ENCODE data around the gene KIAA0930.

The KIAA0930 gene

GRCh38 chr22:45169591-45170466, 70.9 kb downstream of the KIAA0930 start:
- H3K4me3 ChIP-seq (ENCODE audit: low read depth, low read length), result no peak overlapping the region
- TF ChIP-seq, protein P1, sequence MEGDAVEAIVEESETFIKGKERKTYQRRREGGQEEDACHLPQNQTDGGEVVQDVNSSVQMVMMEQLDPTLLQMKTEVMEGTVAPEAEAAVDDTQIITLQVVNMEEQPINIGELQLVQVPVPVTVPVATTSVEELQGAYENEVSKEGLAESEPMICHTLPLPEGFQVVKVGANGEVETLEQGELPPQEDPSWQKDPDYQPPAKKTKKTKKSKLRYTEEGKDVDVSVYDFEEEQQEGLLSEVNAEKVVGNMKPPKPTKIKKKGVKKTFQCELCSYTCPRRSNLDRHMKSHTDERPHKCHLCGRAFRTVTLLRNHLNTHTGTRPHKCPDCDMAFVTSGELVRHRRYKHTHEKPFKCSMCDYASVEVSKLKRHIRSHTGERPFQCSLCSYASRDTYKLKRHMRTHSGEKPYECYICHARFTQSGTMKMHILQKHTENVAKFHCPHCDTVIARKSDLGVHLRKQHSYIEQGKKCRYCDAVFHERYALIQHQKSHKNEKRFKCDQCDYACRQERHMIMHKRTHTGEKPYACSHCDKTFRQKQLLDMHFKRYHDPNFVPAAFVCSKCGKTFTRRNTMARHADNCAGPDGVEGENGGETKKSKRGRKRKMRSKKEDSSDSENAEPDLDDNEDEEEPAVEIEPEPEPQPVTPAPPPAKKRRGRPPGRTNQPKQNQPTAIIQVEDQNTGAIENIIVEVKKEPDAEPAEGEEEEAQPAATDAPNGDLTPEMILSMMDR (conservative IDR thresholded peaks at IDR 0.05; ENCODE audit: low read depth, low read length), result no peak
- no peak for DNase-seq (ENCODE audit: low read depth)

DNA sequence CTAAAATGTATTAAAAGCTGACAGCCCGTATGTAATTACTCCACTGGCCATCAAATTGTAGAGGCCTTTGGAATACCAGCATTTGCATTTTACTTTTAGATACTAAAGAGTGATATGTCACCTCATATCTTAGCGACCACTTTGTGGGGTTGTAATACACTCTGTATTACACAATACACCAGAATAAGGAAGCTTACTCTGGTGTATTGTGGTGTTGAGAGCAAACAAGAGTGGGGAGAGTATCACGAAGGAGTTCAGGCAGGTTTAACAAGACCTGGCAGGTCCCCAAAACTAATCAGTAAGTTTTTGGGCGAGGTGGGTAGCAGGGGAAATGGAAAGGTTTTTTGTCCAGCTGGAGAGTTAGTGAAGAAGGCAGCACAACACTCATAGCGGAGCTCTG, 73.8 kb downstream of the KIAA0930 start:
- no peak overlapping the region for H3K4me3 ChIP-seq (ENCODE audit: low read depth, low read length)
- no peak for DNase-seq (ENCODE audit: low read depth)
- TF ChIP-seq, protein P1 (conservative IDR thresholded peaks at IDR 0.05; ENCODE audit: low read depth, low read length), result no peak

- TF ChIP-seq, protein P1 (conservative IDR thresholded peaks at IDR 0.05; ENCODE audit: low read depth, low read length), result no peak
- DNase-seq (ENCODE audit: low read depth), result peak; percentile 39
- peak overlapping the region; percentile 87 for H3K4me3 ChIP-seq (ENCODE audit: low read depth, low read length)
Observed at GRCh38 chr22:45164270-45165088, 76.2 kb downstream of the KIAA0930 start.

DNA sequence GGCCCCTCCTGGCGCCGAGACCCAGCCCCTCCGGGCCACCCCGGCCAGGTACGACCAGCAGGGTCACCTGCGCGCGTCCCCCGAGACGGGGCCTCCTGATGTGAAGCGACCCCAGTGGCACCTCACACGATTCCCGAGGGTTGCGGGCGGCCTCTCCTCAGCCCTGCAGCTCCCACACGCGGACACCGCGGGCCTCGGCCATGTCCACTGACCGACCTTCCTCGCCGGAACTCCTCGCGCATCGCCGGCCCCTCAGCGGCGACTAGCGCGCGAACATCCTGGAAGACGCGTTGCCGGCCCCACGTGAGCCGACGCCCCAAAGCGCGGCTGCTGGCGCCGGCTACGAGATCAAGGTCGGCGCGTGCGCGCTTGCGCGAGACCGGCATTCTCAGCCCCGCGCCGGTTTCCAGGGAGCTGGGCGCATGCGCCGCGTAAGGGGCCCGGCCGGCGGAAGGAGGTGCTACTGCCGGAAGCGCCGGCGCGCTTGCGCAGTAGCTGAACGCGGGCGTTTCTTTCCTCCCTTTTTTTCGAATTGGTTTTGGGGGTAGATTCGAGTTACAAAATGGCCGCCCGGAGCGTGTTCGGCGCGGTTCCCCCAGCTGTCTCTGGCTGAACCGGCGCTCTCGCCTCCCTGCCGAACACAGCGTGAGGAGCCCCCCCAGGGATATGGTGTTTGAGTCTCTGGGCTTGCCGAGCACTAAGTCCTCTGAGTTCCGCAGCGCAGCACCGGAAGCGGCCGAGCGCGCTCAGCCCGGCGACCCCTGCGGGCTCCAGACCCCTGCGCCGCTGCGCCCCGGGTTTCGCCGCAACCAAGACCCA, 77.0 kb downstream of the KIAA0930 start, which contains the start of gene NUP50:
TSS of gene NUP50 (plus strand) at position 475 of the 819 bp plus-strand sequence. CDS start 4,253 bp downstream, outside the sequence.
- H3K4me3 ChIP-seq (ENCODE audit: low read depth, low read length), result peak within 1 kb of the TSS; percentile 87
- TF ChIP-seq, protein P1 (conservative IDR thresholded peaks at IDR 0.05; ENCODE audit: low read depth, low read length), result no peak
- peak; percentile 99 for DNase-seq (ENCODE audit: low read depth)

GRCh38 chr22:45163099-45163450, 77.6 kb downstream of the KIAA0930 start:
- peak; percentile 56 for DNase-seq (ENCODE audit: low read depth)
- H3K4me3 ChIP-seq (ENCODE audit: low read depth, low read length), result peak overlapping the region; percentile 87
- TF ChIP-seq, protein P1 (conservative IDR thresholded peaks at IDR 0.05; ENCODE audit: low read depth, low read length), result no peak

DNA sequence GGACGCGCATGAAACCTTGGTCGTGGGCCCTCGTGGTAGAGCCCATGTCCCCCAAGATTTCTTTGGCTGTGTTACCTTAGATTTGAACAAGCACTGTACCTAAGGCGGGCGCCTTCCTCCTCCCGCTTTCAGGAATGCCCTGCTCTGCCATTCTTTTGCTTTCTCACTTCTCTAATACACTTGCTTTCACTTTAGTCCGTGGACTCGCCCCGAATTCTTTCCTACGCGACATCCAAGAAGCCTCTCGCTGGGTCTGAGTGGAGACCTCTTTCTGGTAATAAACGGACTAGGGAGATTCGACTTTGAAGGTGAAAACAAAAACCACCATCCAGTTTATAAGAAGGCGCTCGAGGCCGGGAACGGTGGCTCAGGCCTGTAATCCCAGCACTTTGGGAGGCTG, 78.2 kb downstream of the KIAA0930 start:
- DNase-seq (ENCODE audit: low read depth), result no peak
- H3K4me3 ChIP-seq (ENCODE audit: low read depth, low read length), result peak overlapping the region; percentile 87
- TF ChIP-seq, protein P1 (conservative IDR thresholded peaks at IDR 0.05; ENCODE audit: low read depth, low read length), result no peak

All from choroid plexus epithelial cell (primary cell).